GM19372 (cell line): ENCODE results near the gene KCNB1.
"Not testable (repeated sequence)": the region's sequence is repeated elsewhere in the genome, so short reads cannot be mapped to it uniquely, and the experiment has no call there.

Source experiments
- ATAC-seq: cut with Tn5 transposase; IDR thresholded peaks from one replicate; pipeline ENCODE4 v1.9.1; 2021; ENCODE audit warnings: mild to moderate bottlenecking, low read depth, moderate library complexity; ENCODE audit not compliant: unreplicated experiment

The KCNB1 gene

GRCh38 chr20:49338061-49338460 is 144.4 kb downstream of the KCNB1 start:
- no peak for ATAC-seq

- ATAC-seq, result no peak
Observed at GRCh38 chr20:49337357-49337756, 145.1 kb downstream of the KCNB1 start.

DNA sequence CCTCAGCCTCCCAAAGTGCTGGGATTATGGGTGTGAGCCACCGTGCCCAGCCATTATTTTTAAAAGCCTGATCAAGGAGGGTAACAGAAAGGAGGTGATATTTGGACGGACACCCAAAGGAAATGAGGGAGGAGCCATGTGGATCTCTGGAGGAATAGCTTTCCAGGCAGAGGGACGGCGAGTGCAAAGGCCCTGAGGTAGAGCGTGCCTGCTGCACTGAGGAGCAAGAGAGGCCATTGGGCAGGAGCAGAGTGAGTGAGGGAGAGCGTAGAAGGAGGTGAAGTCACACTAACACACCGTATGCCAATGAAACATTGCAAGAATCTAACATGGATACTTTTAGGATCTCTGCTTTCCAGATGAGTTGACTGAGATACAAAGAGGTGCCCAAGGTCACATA is 145.7 kb downstream of the KCNB1 start:
- no peak for ATAC-seq

DNA sequence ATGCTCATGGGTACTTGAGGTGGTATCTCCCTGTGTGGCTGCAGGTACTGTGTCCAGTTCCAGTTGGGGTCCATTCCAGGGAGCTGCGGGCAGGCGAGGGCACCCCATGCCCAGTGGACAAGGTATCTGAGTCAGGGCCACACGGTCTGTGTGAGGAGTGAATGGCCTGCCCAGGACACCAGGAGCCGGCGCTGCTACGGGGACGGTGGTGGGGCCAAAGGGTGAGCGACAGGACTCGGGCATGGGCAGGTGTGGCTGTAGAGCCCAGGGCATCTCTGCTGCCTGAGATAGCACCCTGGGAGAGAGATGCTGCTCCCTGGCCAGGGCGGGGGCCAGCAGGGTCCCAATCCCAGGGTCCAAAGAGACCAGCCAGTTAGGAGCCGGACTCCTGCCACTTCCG is 147.0 kb downstream of the KCNB1 start:
- no peak for ATAC-seq

DNA sequence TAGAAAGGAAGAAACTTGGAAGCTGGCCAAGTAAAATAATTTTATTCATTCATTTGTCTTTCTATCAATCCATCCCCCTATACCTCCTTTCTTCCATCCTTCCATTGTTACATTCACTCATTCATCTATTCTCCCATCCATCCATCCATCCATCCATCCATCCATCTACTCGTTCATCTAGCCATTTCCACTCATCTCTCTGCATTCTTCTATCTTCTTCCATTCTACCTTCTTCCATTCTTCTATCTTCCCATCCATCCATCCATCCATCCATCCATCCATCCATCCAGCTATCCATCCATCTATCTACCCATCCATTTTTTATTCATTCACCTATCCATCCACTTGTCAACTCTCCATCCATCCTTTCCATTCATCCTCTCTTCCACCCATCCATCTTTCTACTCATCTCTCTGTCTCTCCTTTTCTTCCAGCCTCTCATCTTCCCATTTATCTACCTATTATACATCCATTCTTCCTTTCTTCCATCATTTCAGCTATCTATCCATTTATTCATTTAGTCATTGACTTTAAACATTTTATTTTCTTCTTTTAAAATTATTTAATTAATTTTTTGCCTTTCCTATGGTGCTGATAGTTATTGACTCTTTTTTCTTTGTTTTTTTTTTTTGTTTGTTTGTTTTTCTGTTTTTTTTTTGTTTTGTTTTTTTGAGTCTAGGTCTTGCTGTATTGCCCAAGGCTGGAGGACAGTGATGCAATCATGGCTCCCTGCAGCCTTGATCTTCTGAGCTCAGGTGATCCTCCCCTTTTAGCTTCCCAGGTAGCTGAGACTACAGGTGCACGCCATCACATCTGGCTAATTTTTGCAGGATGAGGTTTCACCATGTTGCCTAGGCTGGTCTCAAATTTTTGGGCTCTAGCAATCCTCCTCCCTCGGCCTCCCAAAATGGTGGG is 151.5 kb downstream of the KCNB1 start:
- ATAC-seq, result no peak

GRCh38 chr20:49328790-49329189 is 153.7 kb downstream of the KCNB1 start:
- no peak for ATAC-seq

DNA sequence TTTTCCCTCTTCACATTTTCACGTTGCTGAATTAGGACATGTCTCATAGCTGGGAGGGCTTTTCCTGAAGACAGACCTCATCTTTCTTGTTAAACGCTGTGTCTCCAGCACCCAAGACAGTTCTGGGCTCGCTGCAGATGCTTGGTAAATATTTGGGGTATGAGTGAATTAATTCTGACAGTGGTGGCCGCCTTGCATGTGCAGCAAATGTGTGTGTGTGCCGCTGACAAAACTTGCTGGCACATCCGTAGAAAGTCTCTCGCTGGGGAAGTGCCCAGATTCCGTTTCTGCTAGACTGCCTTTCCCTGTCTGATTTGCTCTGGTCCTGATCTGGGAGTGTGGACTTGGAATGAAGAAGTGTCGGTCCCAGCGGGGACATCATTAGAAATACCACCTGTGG is 156.4 kb downstream of the KCNB1 start:
- no peak for ATAC-seq

GRCh38 chr20:49324306-49324705 is 158.2 kb downstream of the KCNB1 start:
- no peak for ATAC-seq

- ATAC-seq, result no peak
Observed at GRCh38 chr20:49323622-49324238, 158.7 kb downstream of the KCNB1 start.

DNA sequence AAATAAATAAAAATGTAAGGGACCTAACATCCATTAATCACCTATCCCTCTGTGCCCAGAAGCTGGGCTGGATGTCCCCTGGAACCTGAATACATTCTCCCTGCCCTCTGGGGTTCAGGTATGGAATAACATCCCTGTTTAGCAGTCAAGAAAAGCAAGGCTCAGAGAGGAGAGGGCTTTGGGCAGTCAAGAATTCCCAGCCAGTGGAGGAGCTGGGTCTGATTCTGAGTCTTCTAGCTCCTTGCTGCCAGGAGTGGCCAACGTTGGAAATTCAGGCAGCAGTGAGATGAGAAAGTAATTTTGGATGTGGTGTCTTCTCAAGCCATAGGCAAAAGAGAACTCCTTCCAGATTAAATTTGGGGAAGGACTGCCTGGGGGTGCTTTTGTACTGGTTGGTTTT is 162.0 kb downstream of the KCNB1 start:
- no peak for ATAC-seq

GRCh38 chr20:49319208-49319809 is 163.2 kb downstream of the KCNB1 start:
- ATAC-seq, result no peak

DNA sequence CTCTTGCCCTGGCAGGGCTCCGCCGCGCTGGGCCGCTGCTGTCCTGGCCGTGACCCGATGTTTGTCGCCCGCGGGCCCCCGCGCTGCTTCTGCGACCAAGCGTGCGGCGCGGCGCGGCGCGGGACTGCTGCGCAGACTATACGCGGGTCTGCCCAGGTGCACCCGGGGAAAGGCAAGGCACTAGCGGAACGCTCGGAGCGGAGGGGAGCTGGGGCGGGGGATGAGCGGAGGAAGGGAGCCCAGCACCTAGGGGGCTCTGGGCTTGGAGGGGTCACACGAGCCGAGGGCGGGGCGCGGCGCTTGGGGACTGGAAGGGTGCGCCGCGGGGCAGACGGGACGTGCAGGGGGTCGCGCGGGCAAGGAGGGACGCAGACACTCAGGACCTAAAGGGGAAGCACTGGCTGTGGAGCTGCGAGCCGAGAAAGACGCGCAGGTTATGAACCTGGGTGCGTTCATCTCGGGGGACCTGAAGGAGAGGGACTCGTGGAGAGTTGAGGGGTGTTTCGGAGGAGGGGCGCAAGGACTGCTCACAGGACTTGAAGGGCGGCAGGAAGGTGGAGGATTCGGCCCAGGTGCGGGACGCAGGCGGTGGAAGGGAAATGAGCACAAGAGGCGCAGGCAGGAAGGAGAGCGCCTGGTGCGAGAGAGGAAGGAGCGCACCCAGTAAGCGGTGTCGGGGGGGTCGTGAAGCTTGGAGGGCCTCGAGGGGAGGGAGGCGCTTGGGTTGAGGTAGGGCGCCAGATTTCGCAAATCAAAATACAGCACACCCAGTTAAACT is 163.8 kb downstream of the KCNB1 start:
- no peak for ATAC-seq

- no peak for ATAC-seq
Observed at GRCh38 chr20:49318091-49318429, 164.4 kb downstream of the KCNB1 start.

DNA sequence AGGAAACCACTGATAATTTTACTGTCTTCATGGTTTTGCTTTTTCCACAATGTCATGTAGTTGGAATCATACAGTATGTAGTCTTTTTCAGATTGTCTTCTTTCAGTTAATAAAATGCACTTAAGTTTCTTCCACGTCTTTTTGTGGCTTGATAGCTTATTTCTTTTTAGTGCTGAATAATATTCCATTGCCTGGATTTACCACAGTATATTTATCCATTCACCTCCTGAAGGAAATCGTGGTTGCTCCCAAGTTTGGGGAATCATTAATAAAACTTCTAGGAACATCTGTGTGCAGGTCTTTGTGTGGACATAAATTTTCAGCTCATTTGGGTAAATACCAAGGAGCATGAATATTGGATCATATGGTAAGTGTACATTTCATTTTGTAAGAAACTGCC is 165.8 kb downstream of the KCNB1 start:
- ATAC-seq, result no peak

GRCh38 chr20:49315580-49315979 is 166.9 kb downstream of the KCNB1 start:
- ATAC-seq, result no peak

DNA sequence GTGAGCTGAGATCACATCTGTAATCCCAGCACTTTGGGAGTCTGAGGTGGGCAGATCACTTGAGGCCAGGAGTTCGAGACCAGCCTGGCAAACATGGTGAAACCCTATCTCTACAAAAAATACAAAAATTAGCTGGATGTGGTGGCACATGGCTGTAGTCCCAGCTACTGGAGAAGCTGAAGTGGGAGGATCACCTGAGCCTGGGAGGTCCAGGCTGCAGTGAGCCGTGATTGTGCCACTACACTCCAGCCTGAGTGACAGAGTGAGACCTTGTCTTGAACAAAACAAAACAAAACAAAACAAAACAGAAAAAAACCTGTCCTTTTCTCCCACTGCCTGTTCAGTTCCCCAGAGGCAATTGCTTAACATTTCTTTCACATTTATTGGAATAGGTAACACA is 168.4 kb downstream of the KCNB1 start:
- ATAC-seq, result not testable (repeated sequence)
